Measurements from ENCODE around the gene MAST4.

Gene MAST4

GRCh38 chr5:66870708-66871107, 274.5 kb downstream of the MAST4 start:
- H3K4me3 ChIP-seq (ENCODE audit: low read depth, low read length) = no peak overlapping the region
- TF ChIP-seq CTCF (conservative IDR thresholded peaks at IDR 0.05; ENCODE audit: low read depth, low read length) = no peak
- DNase-seq (ENCODE audit: low read depth) = no peak

GRCh38 chr5:66871651-66872050, 275.5 kb downstream of the MAST4 start:
- no peak for TF ChIP-seq CTCF (conservative IDR thresholded peaks at IDR 0.05; ENCODE audit: low read depth, low read length)
- H3K4me3 ChIP-seq (ENCODE audit: low read depth, low read length) = no peak overlapping the region
- no peak for DNase-seq (ENCODE audit: low read depth)

DNA sequence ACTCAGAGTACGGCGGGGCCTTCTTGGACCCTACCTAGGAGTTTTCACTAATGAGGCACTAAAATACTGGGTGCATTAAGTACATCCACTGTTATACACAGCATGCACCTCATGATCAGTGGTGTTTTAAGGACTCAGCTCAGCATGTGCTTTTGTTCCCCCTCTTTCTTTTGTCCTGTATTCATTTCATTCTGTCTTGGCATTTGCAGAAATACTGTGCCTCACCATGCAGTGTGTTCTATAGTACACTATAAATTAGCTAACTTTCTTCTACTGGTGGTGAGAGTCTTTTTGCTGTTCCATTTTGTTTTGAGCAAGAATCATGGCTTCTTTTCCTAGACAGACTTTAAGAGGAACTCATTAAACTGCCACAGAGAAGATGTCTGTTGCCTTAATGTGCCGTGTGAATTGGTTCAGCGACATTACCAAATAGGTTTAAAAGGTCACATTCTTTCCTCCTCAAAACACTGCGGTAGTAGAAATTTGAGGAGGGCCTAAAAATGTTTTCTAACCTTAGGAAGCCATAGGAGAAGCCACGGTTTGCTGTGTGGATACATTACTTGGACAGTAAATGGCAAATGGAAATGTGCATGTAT, 276.6 kb downstream of the MAST4 start:
- no peak overlapping the region for H3K4me3 ChIP-seq (ENCODE audit: low read depth, low read length)
- no peak for DNase-seq (ENCODE audit: low read depth)
- TF ChIP-seq CTCF (conservative IDR thresholded peaks at IDR 0.05; ENCODE audit: low read depth, low read length) = no peak

- no peak for DNase-seq (ENCODE audit: low read depth)
- no peak for TF ChIP-seq CTCF (conservative IDR thresholded peaks at IDR 0.05; ENCODE audit: low read depth, low read length)
- H3K4me3 ChIP-seq (ENCODE audit: low read depth, low read length) = no peak overlapping the region
These were observed 277.8 kb downstream of the MAST4 start for GRCh38 chr5:66874004-66874403.

GRCh38 chr5:66875315-66875714, 279.1 kb downstream of the MAST4 start:
- no peak for DNase-seq (ENCODE audit: low read depth)

GRCh38 chr5:66876266-66876807, 280.1 kb downstream of the MAST4 start:
- no peak for DNase-seq (ENCODE audit: low read depth)
- no peak overlapping the region for H3K4me3 ChIP-seq (ENCODE audit: low read depth, low read length)
- no peak for TF ChIP-seq CTCF (conservative IDR thresholded peaks at IDR 0.05; ENCODE audit: low read depth, low read length)

More at GRCh38 chr5:66875315-66875714, 279.1 kb downstream of the MAST4 start:
- no peak overlapping the region for H3K4me3 ChIP-seq (ENCODE audit: low read depth, low read length)
- TF ChIP-seq CTCF (conservative IDR thresholded peaks at IDR 0.05; ENCODE audit: low read depth, low read length) = no peak

GRCh38 chr5:66877843-66878242, 281.6 kb downstream of the MAST4 start:
- peak; percentile 60 for DNase-seq (ENCODE audit: low read depth)
- TF ChIP-seq CTCF (conservative IDR thresholded peaks at IDR 0.05; ENCODE audit: low read depth, low read length) = no peak
- no peak overlapping the region for H3K4me3 ChIP-seq (ENCODE audit: low read depth, low read length)

All from choroid plexus epithelial cell (primary cell).